ENCODE data around the gene PLA2G2F.

Gene PLA2G2F

DNA sequence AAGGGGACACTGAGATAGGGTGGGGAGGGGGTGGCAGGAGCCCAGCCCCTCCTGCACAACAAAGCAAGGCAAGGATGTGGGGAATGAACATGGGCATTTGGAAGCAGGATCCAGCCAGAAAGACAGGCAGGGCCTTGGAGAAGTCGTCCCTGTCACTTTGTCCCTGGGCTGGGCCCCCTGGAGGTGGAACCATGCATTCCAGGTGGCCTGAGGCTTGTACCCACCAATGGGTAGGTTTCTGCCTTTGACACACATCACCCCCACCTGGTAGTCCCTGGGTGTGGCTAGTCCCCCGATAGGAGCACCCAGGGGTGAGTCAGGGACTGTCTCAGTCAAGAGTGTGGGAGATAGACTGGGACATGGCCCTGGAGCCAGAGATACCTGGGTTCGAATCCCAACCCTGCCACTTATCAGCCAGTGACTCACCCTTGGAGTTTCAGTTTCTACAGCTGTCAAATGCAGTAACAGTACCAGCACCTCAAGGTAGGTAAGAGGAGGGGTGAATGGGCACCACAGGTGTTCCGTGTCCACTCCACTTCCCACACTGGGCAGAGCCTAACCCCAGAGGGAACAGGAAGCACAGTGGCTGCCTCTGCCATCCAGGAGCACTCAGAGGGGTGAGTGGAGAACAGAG lies 29.8 kb upstream of the PLA2G2F start:
- TF ChIP-seq FOXP2 (optimal IDR thresholded peaks at IDR 0.05; ENCODE audit: borderline replicate concordance, extremely low read depth, extremely low read length, insufficient read depth), result no peak
- no peak for TF ChIP-seq TAF1 (IDR thresholded peaks at IDR 0.05; ENCODE audit: borderline replicate concordance, insufficient read depth, low read length)
- TF ChIP-seq, protein P1, sequence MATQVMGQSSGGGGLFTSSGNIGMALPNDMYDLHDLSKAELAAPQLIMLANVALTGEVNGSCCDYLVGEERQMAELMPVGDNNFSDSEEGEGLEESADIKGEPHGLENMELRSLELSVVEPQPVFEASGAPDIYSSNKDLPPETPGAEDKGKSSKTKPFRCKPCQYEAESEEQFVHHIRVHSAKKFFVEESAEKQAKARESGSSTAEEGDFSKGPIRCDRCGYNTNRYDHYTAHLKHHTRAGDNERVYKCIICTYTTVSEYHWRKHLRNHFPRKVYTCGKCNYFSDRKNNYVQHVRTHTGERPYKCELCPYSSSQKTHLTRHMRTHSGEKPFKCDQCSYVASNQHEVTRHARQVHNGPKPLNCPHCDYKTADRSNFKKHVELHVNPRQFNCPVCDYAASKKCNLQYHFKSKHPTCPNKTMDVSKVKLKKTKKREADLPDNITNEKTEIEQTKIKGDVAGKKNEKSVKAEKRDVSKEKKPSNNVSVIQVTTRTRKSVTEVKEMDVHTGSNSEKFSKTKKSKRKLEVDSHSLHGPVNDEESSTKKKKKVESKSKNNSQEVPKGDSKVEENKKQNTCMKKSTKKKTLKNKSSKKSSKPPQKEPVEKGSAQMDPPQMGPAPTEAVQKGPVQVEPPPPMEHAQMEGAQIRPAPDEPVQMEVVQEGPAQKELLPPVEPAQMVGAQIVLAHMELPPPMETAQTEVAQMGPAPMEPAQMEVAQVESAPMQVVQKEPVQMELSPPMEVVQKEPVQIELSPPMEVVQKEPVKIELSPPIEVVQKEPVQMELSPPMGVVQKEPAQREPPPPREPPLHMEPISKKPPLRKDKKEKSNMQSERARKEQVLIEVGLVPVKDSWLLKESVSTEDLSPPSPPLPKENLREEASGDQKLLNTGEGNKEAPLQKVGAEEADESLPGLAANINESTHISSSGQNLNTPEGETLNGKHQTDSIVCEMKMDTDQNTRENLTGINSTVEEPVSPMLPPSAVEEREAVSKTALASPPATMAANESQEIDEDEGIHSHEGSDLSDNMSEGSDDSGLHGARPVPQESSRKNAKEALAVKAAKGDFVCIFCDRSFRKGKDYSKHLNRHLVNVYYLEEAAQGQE (IDR thresholded peaks at IDR 0.05; ENCODE audit: insufficient read depth in 1 of 2, low read depth in 2 of 2, low read length in 2 of 2), result no peak
- TF ChIP-seq SIN3A (IDR thresholded peaks at IDR 0.05; ENCODE audit: borderline replicate concordance, insufficient read depth, low read length), result no peak
- TF ChIP-seq POLR2AphosphoS5 (IDR thresholded peaks at IDR 0.05; ENCODE audit: low read depth, low read length), result no peak

DNA sequence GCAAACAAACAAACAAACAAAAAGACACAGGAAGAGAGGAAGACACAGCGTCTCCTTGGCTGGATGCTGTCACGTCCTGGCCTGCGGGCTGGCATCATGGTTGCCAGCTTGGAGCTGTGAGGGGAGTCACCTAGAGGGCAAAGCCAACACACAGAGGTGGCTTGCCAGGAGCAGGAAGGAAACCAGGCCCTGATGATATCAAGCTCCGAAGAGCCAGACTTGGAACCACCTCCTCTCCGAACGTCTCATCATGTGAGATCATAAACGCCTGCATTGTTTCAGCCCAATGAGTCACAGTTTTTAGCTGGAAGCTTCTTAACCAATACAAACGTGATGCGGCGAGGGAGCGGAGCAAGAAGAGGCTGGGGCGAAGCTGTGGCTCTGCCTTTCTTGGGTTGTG lies 28.4 kb upstream of the PLA2G2F start:
- no peak for TF ChIP-seq FOXP2 (optimal IDR thresholded peaks at IDR 0.05; ENCODE audit: borderline replicate concordance, extremely low read depth, extremely low read length, insufficient read depth)
- TF ChIP-seq SIN3A (IDR thresholded peaks at IDR 0.05; ENCODE audit: borderline replicate concordance, insufficient read depth, low read length), result no peak
- no peak for TF ChIP-seq POLR2AphosphoS5 (IDR thresholded peaks at IDR 0.05; ENCODE audit: low read depth, low read length)
- no peak for TF ChIP-seq TAF1 (IDR thresholded peaks at IDR 0.05; ENCODE audit: borderline replicate concordance, insufficient read depth, low read length)
- TF ChIP-seq, protein P1 (IDR thresholded peaks at IDR 0.05; ENCODE audit: insufficient read depth in 1 of 2, low read depth in 2 of 2, low read length in 2 of 2), result no peak

DNA sequence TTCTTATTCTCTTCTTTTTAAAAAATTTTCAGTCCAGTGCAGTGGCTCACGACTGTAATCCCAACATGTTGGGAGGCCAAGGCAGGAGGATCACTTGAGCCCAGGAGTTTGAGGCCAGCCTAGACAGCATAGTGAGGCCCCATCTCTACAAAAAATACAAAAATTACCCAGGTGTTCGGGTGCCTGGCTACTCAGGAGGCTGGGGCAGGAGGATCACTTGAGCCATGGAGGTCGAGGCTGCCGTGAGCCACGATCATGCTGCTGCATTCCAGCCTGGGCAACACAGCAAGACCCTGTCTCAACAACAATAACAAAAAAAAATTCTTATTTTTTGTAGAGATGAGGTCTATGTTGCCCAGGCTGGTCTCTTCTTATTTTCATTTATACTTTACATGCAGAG lies 27.7 kb upstream of the PLA2G2F start:
- TF ChIP-seq SIN3A (IDR thresholded peaks at IDR 0.05; ENCODE audit: borderline replicate concordance, insufficient read depth, low read length) (no peak), FOXP2 (optimal IDR thresholded peaks at IDR 0.05; ENCODE audit: borderline replicate concordance, extremely low read depth, extremely low read length, insufficient read depth) (no peak), TAF1 (IDR thresholded peaks at IDR 0.05; ENCODE audit: borderline replicate concordance, insufficient read depth, low read length) (no peak), POLR2AphosphoS5 (IDR thresholded peaks at IDR 0.05; ENCODE audit: low read depth, low read length) (no peak)
- TF ChIP-seq, protein P1 (IDR thresholded peaks at IDR 0.05; ENCODE audit: insufficient read depth in 1 of 2, low read depth in 2 of 2, low read length in 2 of 2), result no peak

DNA sequence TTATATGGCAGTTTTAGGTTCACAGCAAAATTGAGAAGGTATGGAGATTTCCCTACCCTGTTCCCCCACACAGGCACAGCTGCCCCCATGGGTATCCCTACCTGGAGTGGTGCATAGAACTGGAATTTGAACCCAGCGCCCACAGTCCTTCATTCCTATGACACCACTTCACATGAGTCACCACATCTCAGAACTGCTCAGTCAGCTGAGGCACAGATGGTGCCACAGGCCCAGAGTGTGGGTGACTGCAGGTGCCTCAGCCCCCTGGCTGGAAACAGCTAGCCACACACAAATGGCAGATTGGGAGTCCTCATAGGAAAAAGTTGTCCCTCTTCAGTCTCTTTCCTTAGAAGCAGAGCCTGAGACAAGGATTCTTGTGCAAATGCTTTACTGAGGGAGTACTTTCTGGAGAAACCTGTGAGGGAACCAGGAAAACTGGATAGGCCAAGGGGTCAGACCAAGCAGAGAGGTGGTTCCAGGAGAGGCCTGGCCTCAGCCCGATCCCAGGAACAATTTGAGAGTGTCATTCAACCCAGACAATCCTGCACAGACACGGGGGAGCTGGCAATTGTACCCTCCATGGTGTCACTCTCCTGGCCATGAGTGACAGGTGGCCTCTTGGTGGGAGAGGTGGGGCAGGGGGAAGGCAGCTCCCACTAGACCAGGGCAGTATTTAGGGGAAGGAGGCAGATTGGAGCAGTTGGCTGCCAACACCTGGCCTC lies 26.7 kb upstream of the PLA2G2F start:
- no peak for TF ChIP-seq SIN3A (IDR thresholded peaks at IDR 0.05; ENCODE audit: borderline replicate concordance, insufficient read depth, low read length)

DNA sequence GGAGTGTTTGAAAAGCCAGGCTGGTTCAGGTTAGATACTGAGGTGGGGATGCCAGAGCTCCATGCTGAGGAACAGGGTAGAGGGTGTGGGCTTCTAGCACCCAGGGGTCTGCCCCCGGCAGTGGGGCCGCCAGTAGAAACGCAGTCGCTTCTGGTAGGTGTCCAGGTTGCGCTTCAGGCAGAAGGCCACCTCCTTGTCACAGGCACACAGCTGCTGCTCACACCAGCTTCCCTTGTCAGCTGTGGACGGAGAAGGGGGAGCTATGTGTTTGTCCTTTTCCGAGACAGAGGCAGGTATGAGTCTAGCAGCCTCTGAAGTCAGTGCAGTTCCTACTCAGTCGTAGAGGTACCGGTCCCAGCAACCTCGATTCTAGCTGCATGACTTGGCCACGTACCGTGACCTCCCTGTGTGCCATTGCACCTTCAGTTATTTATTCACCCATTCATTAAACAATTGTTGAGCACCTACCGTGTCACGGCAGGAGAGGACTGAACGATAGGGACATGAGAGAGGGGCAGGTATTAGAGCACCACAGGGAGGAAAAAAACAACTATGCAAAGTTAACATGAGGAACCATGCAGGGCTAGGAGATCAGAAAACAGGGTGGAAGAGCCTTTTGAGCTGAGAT lies 25.0 kb upstream of the PLA2G2F start:
- no peak for TF ChIP-seq POLR2AphosphoS5 (IDR thresholded peaks at IDR 0.05; ENCODE audit: low read depth, low read length)
- no peak for TF ChIP-seq SIN3A (IDR thresholded peaks at IDR 0.05; ENCODE audit: borderline replicate concordance, insufficient read depth, low read length)
- no peak for TF ChIP-seq TAF1 (IDR thresholded peaks at IDR 0.05; ENCODE audit: borderline replicate concordance, insufficient read depth, low read length)
- TF ChIP-seq, protein P1 (IDR thresholded peaks at IDR 0.05; ENCODE audit: insufficient read depth in 1 of 2, low read depth in 2 of 2, low read length in 2 of 2), result no peak
- TF ChIP-seq FOXP2 (optimal IDR thresholded peaks at IDR 0.05; ENCODE audit: borderline replicate concordance, extremely low read depth, extremely low read length, insufficient read depth), result no peak

Measured in PFSK-1 (cell line).